ENCODE measurements around the gene GMFB. TPM values are rescaled to one million over a fixed set of nuclear protein-coding genes. Genes with fewer than 3 reads are reported as not detected.

The GMFB gene
- polyA plus RNA-seq, 12 donors = 36.2 to 73.8 (median 59.1) TPM; not detected in 1

- DNase-seq = no peak
These were observed 9.3 kb upstream of the GMFB start for GRCh38 chr14:54498095-54498531.

GRCh38 chr14:54497224-54497623 is 8.4 kb upstream of the GMFB start:
- DNase-seq = no peak

- DNase-seq = no peak
These were observed 4.5 kb upstream of the GMFB start for GRCh38 chr14:54493293-54493692.

- no peak for DNase-seq
These were observed 1.8 kb upstream of the GMFB start for GRCh38 chr14:54490445-54491175.

GRCh38 chr14:54489731-54490444 is 1.1 kb upstream of the GMFB start:
- DNase-seq = no peak

- DNase-seq = no peak
These were observed 521 bp upstream of the GMFB start for GRCh38 chr14:54489318-54489683.

GRCh38 chr14:54488318-54488645 is 498 bp downstream of the GMFB start:
- DNase-seq = peak; percentile 16

GRCh38 chr14:54487771-54488170 is 1.0 kb downstream of the GMFB start:
- no peak for DNase-seq

- DNase-seq = no peak
These were observed 2.1 kb downstream of the GMFB start for GRCh38 chr14:54486685-54487084.

GRCh38 chr14:54483846-54484245 is 4.9 kb downstream of the GMFB start:
- DNase-seq = no peak

GRCh38 chr14:54483073-54483745 is 5.6 kb downstream of the GMFB start:
- DNase-seq = no peak

- DNase-seq = no peak
These were observed 7.1 kb downstream of the GMFB start for GRCh38 chr14:54481695-54482094.

- DNase-seq = no peak
These were observed 7.8 kb downstream of the GMFB start for GRCh38 chr14:54480830-54481562.

- DNase-seq = no peak
These were observed 10.1 kb downstream of the GMFB start for GRCh38 chr14:54478636-54479215.

- peak; percentile 10 for DNase-seq
These were observed 12.9 kb downstream of the GMFB start for GRCh38 chr14:54475911-54476310.

GRCh38 chr14:54475187-54475899 is 13.4 kb downstream of the GMFB start:
- peak; percentile 30 for DNase-seq

GRCh38 chr14:54474232-54474793 is 14.5 kb downstream of the GMFB start:
- DNase-seq = no peak

GRCh38 chr14:54472315-54472714 is 16.5 kb downstream of the GMFB start:
- no peak for DNase-seq

GRCh38 chr14:54471641-54472040 is 17.1 kb downstream of the GMFB start:
- DNase-seq = no peak

GRCh38 chr14:54470701-54471100 is 18.1 kb downstream of the GMFB start:
- no peak for DNase-seq

- DNase-seq = no peak
These were observed 21.5 kb downstream of the GMFB start for GRCh38 chr14:54467280-54467679.

All from muscle of arm (tissue), 12 donors.